Caco-2 (cell line): ENCODE measurements around the gene RIPOR3. TPM values are rescaled to one million over a fixed set of nuclear protein-coding genes. Genes with fewer than 3 reads are reported as not detected.

Experiments
- BruUV-seq: library from RNA; stranded (reverse); fragments of 400-500 nt; replicated peaks from 2 replicates; lab custom pipeline; 2021; lab: Mats Ljungman, UMichigan
- CTCF ChIA-PET: fragments of 300-600 bp; sonication (Branson Sonifier 250); formaldehyde crosslinking; loops from one replicate; lab custom pipeline; 2022; ENCODE audit warnings: antibody characterized with exemption; lab: Charles Lee
- POLR2A ChIA-PET: fragments of 300-600 bp; sonication (Branson Sonifier 250); formaldehyde crosslinking; loops from one replicate; lab custom pipeline; 2022; ENCODE audit warnings: antibody characterized with exemption; lab: Charles Lee
- DNase-seq, 2 experiments: peaks; one replicate each; pipeline versions ENCODE4 v3.0.0 to v3.0.0-alpha.2; 2020 to 2022
- H3K27me3 ChIP-seq: replicated peaks from 2 replicates; pipeline ENCODE4 v1.6.0; 2011; ENCODE audit warnings: low read length; ENCODE audit not compliant: control insufficient read depth, insufficient read depth
- H3K36me3 ChIP-seq: 2 replicates; pipeline ENCODE4 v1.5.1; 2011; ENCODE audit warnings: low read length; ENCODE audit not compliant: control insufficient read depth, insufficient read depth
- H3K4me1 ChIP-seq: fragments of 250-450 bp; sonication (Bioruptor Pico); 2 replicates; pipeline ENCODE4 v1.5.1; 2020; ENCODE audit warnings: mild to moderate bottlenecking
- H3K4me3 ChIP-seq: 2 replicates; pipeline ENCODE4 v1.5.1; 2011; ENCODE audit warnings: low read depth, mild to moderate bottlenecking, control low read depth, low read length
- H3K9me3 ChIP-seq: fragments of 250-450 bp; sonication (Bioruptor Pico); 2 replicates; pipeline ENCODE4 v1.5.1; 2020; ENCODE audit warnings: mild to moderate bottlenecking, moderate library complexity
- H3K27ac Mint-ChIP-seq: one replicate; pipeline ENCODE4 v1.8.0; 2022; ENCODE audit warnings: mixed read lengths; ENCODE audit not compliant: unreplicated experiment
- H3K27me3 Mint-ChIP-seq: one replicate; pipeline ENCODE4 v1.8.0; 2022; ENCODE audit warnings: mixed read lengths; ENCODE audit not compliant: insufficient read depth, unreplicated experiment
- H3K36me3 Mint-ChIP-seq: one replicate; pipeline ENCODE4 v1.8.0; 2022; ENCODE audit warnings: mild to moderate bottlenecking, mixed read lengths; ENCODE audit not compliant: insufficient read depth, unreplicated experiment
- H3K4me1 Mint-ChIP-seq: one replicate; pipeline ENCODE4 v1.8.0; 2022; ENCODE audit warnings: low read depth, mixed read lengths; ENCODE audit not compliant: unreplicated experiment
- H3K4me3 Mint-ChIP-seq: one replicate; pipeline ENCODE4 v1.8.0; 2022; ENCODE audit warnings: mild to moderate bottlenecking, moderate library complexity, mixed read lengths; ENCODE audit not compliant: unreplicated experiment
- H3K9me3 Mint-ChIP-seq: one replicate; pipeline ENCODE4 v1.8.0; 2022; ENCODE audit warnings: mixed read lengths; ENCODE audit not compliant: unreplicated experiment
- intact Hi-C: fragments of 100-400 bp; cut with micrococcal nuclease; formaldehyde crosslinking; loops from one replicate; pipeline ENCODE4 v1.10.0; 2022; ENCODE audit not compliant: unreplicated experiment
- total RNA-seq: library from RNA; stranded (reverse); gene quantifications from 2 replicates; pipeline ENCODE4 v1.2.3, GENCODE V29; 2022
- TF ChIP-seq, protein P1 (sequence below), 2 experiments: fragments of 200-600 bp in 1 of 2; IDR thresholded peaks; 1 replicate in 1 of 2; 2 replicates in 1 of 2; pipeline versions ENCODE4 v1.5.1 to v1.8.0; 2011 to 2022; ENCODE audit warnings: antibody characterized with exemption in 1 of 2, control low read depth in 1 of 2, inconsistent platforms in 1 of 2, low read depth in 1 of 2, low read length in 1 of 2, mild to moderate bottlenecking in 1 of 2, moderate library complexity in 1 of 2; ENCODE audit not compliant: insufficient read depth in 1 of 2, severe bottlenecking in 1 of 2, unreplicated experiment in 1 of 2

Gene RIPOR3
- total RNA-seq, 1 experiment from 2014 or later = 0.18 TPM

DNA sequence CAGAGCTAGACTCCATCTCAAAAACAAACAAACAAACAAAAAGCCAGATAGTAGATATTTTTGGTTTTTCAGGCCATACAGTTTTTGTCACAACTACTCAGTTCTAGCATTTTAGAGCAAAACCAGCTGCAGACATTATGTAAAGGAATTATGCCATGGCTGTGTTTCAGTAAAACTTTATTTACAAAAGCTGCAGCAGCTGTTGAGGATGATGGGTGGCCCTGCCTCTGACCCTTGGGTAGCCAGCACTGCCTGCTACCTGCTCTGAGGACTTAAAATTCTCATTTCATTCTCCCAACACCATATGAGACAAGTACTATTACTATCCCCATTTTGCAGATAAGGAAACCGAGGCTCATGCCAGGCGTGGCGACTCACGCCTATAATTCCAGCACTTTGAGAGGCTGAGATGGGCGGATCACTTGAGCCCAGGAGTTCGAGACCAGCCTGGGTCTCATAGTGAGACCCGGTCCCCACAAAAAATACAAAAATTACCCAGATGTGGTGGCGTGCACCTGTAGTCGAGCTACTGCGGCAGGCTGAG, 56.3 kb downstream of the RIPOR3 start:
- H3K4me1 ChIP-seq = peaks cover 23% of the 10 kb centered on the region
- CTCF ChIA-PET = interaction anchor here (0.6 to 3.4 kb wide), 17 partner anchors 9 to 153 kb away, joined by 3 to 32 read pairs (median 4); partner anchors contain the start of gene PARD6B
- H3K9me3 Mint-ChIP-seq = no peaks in the 10 kb centered on the region
- intact Hi-C loops = loop anchor here (2.0 kb wide), 1 partner anchor 28 kb away; no protein-coding TSS in a partner anchor
- H3K27me3 Mint-ChIP-seq = no peaks in the 10 kb centered on the region
- DNase-seq = no peak
- peak overlapping the region; percentile 50 for H3K4me3 Mint-ChIP-seq
- H3K36me3 Mint-ChIP-seq = no peaks in the 10 kb centered on the region
- POLR2A ChIA-PET = no interaction called here
- TF ChIP-seq, protein P1, sequence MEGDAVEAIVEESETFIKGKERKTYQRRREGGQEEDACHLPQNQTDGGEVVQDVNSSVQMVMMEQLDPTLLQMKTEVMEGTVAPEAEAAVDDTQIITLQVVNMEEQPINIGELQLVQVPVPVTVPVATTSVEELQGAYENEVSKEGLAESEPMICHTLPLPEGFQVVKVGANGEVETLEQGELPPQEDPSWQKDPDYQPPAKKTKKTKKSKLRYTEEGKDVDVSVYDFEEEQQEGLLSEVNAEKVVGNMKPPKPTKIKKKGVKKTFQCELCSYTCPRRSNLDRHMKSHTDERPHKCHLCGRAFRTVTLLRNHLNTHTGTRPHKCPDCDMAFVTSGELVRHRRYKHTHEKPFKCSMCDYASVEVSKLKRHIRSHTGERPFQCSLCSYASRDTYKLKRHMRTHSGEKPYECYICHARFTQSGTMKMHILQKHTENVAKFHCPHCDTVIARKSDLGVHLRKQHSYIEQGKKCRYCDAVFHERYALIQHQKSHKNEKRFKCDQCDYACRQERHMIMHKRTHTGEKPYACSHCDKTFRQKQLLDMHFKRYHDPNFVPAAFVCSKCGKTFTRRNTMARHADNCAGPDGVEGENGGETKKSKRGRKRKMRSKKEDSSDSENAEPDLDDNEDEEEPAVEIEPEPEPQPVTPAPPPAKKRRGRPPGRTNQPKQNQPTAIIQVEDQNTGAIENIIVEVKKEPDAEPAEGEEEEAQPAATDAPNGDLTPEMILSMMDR (IDR thresholded peaks at IDR 0.05; ENCODE audit: insufficient read depth in 1 of 2, low read depth in 1 of 2, low read length in 1 of 2, severe bottlenecking in 1 of 2, unreplicated experiment in 1 of 2) = no peak
- no peaks in the 10 kb centered on the region for H3K27me3 ChIP-seq
- H3K27ac Mint-ChIP-seq = peak overlapping the region; percentile 2
- BruUV-seq = no TSS peak
- H3K36me3 ChIP-seq = no peaks in the 10 kb centered on the region
- peaks cover 17% of the 10 kb centered on the region for H3K4me1 Mint-ChIP-seq
- no peaks in the 10 kb centered on the region for H3K9me3 ChIP-seq
- no peak overlapping the region for H3K4me3 ChIP-seq

DNA sequence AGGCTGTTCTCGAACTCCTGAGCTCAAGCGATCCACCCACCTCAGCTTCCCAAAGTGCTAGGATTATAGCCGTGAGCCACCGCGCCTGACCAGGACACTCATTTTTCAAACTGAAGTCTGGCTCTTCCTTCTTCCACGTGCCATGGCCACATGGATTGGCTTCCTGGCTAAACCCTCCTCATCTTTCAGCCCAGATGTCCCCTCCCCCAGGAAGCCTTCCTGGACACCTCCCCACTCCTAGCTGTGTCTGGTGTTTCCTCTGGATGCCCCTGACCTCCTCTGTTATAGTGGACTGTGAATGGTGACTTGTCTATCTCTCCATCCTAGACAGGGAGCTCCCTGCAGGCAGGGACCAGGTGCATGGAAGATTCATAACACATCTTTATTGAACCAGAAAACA, 57.2 kb downstream of the RIPOR3 start:
- POLR2A ChIA-PET = interaction anchor here (0.6 kb wide), 1 partner anchor 10 kb away, joined by 3 read pairs; no protein-coding TSS in a partner anchor
- peak overlapping the region; percentile 2 for H3K27ac Mint-ChIP-seq
- H3K4me3 Mint-ChIP-seq = no peak overlapping the region
- H3K36me3 ChIP-seq = no peaks in the 10 kb centered on the region
- intact Hi-C loops = loop anchor here (2.0 kb wide), 1 partner anchor 29 kb away; no protein-coding TSS in a partner anchor
- H3K4me1 Mint-ChIP-seq = peaks cover 17% of the 10 kb centered on the region
- no peak for DNase-seq
- no peaks in the 10 kb centered on the region for H3K36me3 Mint-ChIP-seq
- H3K9me3 ChIP-seq = no peaks in the 10 kb centered on the region
- no peaks in the 10 kb centered on the region for H3K27me3 Mint-ChIP-seq
- no peaks in the 10 kb centered on the region for H3K9me3 Mint-ChIP-seq
- BruUV-seq = no TSS peak
- H3K27me3 ChIP-seq = no peaks in the 10 kb centered on the region
- no peak overlapping the region for H3K4me3 ChIP-seq
- TF ChIP-seq, protein P1 (IDR thresholded peaks at IDR 0.05; ENCODE audit: insufficient read depth in 1 of 2, low read depth in 1 of 2, low read length in 1 of 2, severe bottlenecking in 1 of 2, unreplicated experiment in 1 of 2) = no peak
- H3K4me1 ChIP-seq = peaks cover 32% of the 10 kb centered on the region
- CTCF ChIA-PET = interaction anchor here (0.6 to 3.4 kb wide), 7 partner anchors 8 to 160 kb away, joined by 3 to 32 read pairs (median 7); partner anchors contain the start of gene BCAS4

GRCh38 chr20:50633361-50633760, 58.0 kb downstream of the RIPOR3 start:
- BruUV-seq = no TSS peak
- no peaks in the 10 kb centered on the region for H3K27me3 Mint-ChIP-seq
- no peak overlapping the region for H3K4me3 Mint-ChIP-seq
- H3K4me3 ChIP-seq = no peak overlapping the region
- ChIA-PET POLR2A (interaction anchor here (0.6 kb wide), 1 partner anchor 9 kb away, joined by 3 read pairs; no protein-coding TSS in a partner anchor), CTCF (interaction anchor here (0.5 to 2.0 kb wide), 4 partner anchors 112 to 161 kb away, joined by 3 to 4 read pairs (median 4); partner anchors contain the start of gene BCAS4)
- H3K36me3 ChIP-seq = no peaks in the 10 kb centered on the region
- H3K27ac Mint-ChIP-seq = no peak overlapping the region
- intact Hi-C loops = no loop called here
- no peaks in the 10 kb centered on the region for H3K9me3 Mint-ChIP-seq
- DNase-seq = no peak
- H3K27me3 ChIP-seq = no peaks in the 10 kb centered on the region
- H3K36me3 Mint-ChIP-seq = no peaks in the 10 kb centered on the region
- no peaks in the 10 kb centered on the region for H3K9me3 ChIP-seq
- H3K4me1 ChIP-seq = peaks cover 40% of the 10 kb centered on the region
- TF ChIP-seq, protein P1 (IDR thresholded peaks at IDR 0.05; ENCODE audit: insufficient read depth in 1 of 2, low read depth in 1 of 2, low read length in 1 of 2, severe bottlenecking in 1 of 2, unreplicated experiment in 1 of 2) = no peak
- H3K4me1 Mint-ChIP-seq = peaks cover 24% of the 10 kb centered on the region
